Left ventricle myocardium inferior (tissue), 1 donor: ENCODE data around the gene ARHGAP26. TPM values are rescaled to one million over a fixed set of nuclear protein-coding genes. Genes with fewer than 3 reads are reported as not detected.

Source experiments
- DNase-seq: peaks from one replicate; pipeline ENCODE4 v3.0.0-alpha.2; 2020
- H3K27ac ChIP-seq: fragments of 200-600 bp; replicated peaks from 2 replicates; pipeline ENCODE4 v1.8.0; 2021
- H3K27me3 ChIP-seq: fragments of 200-600 bp; 2 replicates; pipeline ENCODE4 v1.8.0; 2021; ENCODE audit warnings: low read depth
- H3K36me3 ChIP-seq: fragments of 200-600 bp; 2 replicates; pipeline ENCODE4 v1.8.0; 2021
- H3K4me1 ChIP-seq: fragments of 200-600 bp; 2 replicates; pipeline ENCODE4 v1.8.0; 2021
- H3K4me3 ChIP-seq: fragments of 200-600 bp; 2 replicates; pipeline ENCODE4 v1.8.0; 2021; ENCODE audit warnings: mild to moderate bottlenecking, moderate library complexity
- H3K9me3 ChIP-seq: fragments of 200-600 bp; replicated peaks from 2 replicates; pipeline ENCODE4 v1.8.0; 2021
- intact Hi-C: fragments of 100-400 bp; cut with micrococcal nuclease; formaldehyde crosslinking; loops from one replicate; pipeline ENCODE4 v1.11.0; 2022
- total RNA-seq: library from RNA; stranded (reverse); fragmentation: NEBNext Ultra II Directional; extraction: Animal tissue kit (Norgen Biotek cat#: 25700); gene quantifications from one replicate; pipeline ENCODE4 v1.2.1, GENCODE V29; 2021
- TF ChIP-seq, protein P1 (sequence below): fragments of 200-600 bp; IDR thresholded peaks from 2 replicates; pipeline ENCODE4 v1.8.0; 2021; ENCODE audit warnings: antibody characterized with exemption, mild to moderate bottlenecking, borderline replicate concordance
- donor health status: DM: no; HTN: yes; CAD: no; lungs with severe emphysema.

The ARHGAP26 gene
- total RNA-seq, 1 donor from 2014 or later, result 35.7 TPM

DNA sequence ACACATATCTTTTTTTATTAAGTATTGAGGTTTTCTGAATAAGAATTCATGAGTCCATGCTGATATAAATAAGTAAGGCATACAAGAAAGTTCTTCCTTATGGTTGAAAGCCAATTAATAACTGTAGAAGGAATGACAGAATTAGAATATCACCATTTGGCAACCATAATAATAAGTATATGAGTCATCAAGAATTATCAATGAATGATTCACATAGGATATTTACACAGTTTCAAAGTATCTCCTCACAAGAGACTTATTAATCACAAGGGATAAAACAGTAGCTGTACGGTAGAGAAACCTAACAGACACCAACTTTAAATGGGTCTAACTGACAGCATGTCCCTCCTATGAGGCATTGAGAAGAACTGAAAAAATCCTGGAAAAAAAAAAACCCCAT is 471.7 kb downstream of the ARHGAP26 start:
- intact Hi-C loops, result no loop called here
- TF ChIP-seq, protein P1, sequence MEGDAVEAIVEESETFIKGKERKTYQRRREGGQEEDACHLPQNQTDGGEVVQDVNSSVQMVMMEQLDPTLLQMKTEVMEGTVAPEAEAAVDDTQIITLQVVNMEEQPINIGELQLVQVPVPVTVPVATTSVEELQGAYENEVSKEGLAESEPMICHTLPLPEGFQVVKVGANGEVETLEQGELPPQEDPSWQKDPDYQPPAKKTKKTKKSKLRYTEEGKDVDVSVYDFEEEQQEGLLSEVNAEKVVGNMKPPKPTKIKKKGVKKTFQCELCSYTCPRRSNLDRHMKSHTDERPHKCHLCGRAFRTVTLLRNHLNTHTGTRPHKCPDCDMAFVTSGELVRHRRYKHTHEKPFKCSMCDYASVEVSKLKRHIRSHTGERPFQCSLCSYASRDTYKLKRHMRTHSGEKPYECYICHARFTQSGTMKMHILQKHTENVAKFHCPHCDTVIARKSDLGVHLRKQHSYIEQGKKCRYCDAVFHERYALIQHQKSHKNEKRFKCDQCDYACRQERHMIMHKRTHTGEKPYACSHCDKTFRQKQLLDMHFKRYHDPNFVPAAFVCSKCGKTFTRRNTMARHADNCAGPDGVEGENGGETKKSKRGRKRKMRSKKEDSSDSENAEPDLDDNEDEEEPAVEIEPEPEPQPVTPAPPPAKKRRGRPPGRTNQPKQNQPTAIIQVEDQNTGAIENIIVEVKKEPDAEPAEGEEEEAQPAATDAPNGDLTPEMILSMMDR, result no peak
- Histone ChIP-seq H3K36me3 (no peaks in the 10 kb centered on the region), H3K9me3 (no peaks in the 10 kb centered on the region), H3K4me1 (no peaks in the 10 kb centered on the region), H3K27me3 (no peaks in the 10 kb centered on the region), H3K27ac (no peak overlapping the region), H3K4me3 (no peak overlapping the region)
- no peak for DNase-seq

DNA sequence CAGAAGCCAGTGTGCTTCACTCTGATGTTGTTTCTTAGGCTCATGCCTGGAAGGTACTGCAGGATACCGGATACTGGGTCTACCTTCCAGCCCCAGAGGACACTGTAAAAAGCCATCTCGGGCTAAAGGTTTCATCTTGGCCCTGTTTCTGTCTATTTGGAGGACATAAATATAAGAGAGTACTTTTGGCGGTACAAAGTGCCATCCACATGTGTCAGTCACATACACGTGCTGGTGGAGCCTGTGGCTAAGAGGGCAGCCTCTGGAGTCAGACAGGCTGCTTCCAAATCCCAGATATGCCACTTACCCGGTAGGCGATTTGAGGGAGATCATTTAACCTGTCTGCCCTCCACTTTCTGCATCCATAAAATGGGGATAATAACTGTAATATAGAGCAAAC is 472.9 kb downstream of the ARHGAP26 start:
- no peak overlapping the region for H3K27ac ChIP-seq
- H3K4me1 ChIP-seq, result no peaks in the 10 kb centered on the region
- intact Hi-C loops, result no loop called here
- H3K36me3 ChIP-seq, result no peaks in the 10 kb centered on the region
- no peak overlapping the region for H3K4me3 ChIP-seq
- TF ChIP-seq, protein P1, result no peak
- H3K27me3 ChIP-seq, result no peaks in the 10 kb centered on the region
- no peaks in the 10 kb centered on the region for H3K9me3 ChIP-seq
- DNase-seq, result no peak

DNA sequence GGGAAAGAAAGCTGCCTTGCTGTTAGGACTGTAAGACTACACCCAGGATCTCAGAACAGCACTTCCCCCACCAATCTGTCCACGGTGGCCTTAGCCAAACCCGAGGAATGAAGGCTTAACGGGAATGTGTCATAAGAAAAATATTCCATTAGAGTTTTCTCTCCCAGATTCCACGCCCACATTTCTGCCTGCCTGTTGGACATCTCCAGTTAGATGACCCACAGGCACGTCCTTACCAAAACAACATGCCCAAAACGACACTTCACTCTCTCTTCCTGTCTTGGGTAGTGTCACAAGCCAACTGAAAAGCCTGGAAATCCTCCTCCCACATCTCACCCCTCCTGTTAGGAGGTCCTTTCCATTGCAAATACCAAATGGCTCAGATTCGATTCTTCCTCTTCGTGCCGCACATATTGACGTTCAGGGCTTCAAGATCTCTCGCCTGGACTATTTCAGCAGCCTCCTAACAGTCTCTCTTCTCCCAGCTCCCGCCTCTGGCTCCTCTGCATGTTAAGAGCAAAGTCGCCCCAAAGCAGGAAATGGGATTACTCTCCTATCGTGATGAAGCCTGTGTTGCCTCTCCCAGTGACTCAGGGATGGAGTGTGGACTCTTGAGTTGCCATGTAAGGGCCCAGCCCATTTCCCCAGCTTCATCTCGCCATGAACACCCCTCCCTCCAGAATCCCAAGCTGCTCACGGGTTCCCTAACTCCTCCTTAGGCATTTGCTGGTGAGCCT is 474.0 kb downstream of the ARHGAP26 start:
- intact Hi-C loops, result no loop called here
- TF ChIP-seq, protein P1, result no peak
- Histone ChIP-seq H3K9me3 (no peaks in the 10 kb centered on the region), H3K4me1 (peaks cover 5% of the 10 kb centered on the region), H3K27me3 (no peaks in the 10 kb centered on the region), H3K4me3 (peak overlapping the region; percentile 25), H3K27ac (peak overlapping the region; percentile 75), H3K36me3 (no peaks in the 10 kb centered on the region)
- DNase-seq, result peak; percentile 43

DNA sequence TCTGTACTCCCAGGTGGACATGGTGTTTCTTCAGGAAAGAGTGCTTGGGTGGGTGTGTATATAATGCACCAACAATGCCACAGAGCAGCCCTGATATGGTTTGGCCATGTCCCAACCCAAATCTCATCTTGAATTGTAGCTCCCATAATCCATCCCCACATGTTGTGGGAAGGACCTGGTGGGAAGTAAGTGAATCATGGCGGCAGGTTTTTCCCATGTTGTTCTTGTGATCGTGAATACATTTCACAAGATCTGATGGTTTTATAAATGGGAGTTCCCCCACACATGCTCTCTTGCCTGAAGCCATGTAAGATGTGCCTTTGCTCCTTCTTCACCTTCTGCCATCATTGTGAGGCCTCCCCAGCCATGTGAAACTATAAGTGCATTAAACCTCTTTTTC is 474.8 kb downstream of the ARHGAP26 start:
- no peak for DNase-seq
- Histone ChIP-seq H3K27me3 (no peaks in the 10 kb centered on the region), H3K4me3 (no peak overlapping the region), H3K27ac (peak overlapping the region; percentile 75), H3K4me1 (peaks cover 9% of the 10 kb centered on the region), H3K36me3 (no peaks in the 10 kb centered on the region), H3K9me3 (no peaks in the 10 kb centered on the region)
- intact Hi-C loops, result no loop called here
- TF ChIP-seq, protein P1, result no peak

DNA sequence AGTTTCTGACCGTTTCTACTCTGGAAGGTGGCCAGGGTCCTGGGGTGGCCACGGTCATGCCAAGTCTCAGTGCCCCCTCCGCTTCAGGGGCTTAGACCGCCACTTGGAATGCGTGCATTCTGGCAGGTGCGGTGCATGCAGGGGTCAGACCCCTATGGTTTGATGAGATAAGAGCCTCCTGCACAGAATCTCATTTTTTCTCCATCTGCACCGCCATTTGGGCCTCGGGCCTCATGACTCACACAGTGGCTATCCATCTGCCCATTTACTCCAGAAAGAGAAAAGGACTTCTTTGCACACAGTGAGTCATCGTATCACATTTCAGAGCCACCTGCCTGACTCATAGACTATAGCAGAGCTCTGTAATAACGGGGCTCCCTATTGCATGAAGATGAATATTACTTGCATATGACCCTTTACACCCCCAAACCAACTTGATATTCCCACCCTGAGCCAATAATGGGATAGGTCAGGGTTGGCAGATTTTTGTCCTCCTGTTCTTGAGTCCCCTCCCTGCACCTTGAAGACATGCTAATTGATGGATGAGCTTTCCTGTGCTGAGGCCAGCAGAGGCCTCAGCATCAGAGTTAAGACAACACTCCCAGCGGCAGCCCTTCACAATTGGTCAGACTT is 475.9 kb downstream of the ARHGAP26 start:
- H3K9me3 ChIP-seq, result no peaks in the 10 kb centered on the region
- TF ChIP-seq, protein P1, result no peak
- DNase-seq, result no peak
- H3K4me1 ChIP-seq, result peaks cover 9% of the 10 kb centered on the region
- H3K4me3 ChIP-seq, result no peak overlapping the region
- H3K36me3 ChIP-seq, result no peaks in the 10 kb centered on the region
- no peaks in the 10 kb centered on the region for H3K27me3 ChIP-seq
- H3K27ac ChIP-seq, result no peak overlapping the region
- intact Hi-C loops, result no loop called here
